Fibroblast of pulmonary artery (primary cell): ENCODE results near the gene LRRC72.

Source experiments
- DNase-seq: peaks from one replicate; pipeline ENCODE4 v3.0.0-alpha.2; 2010; ENCODE audit warnings: low read depth
- H3K4me3 ChIP-seq: replicated peaks from 2 replicates; pipeline ENCODE4 v1.5.1; 2011; ENCODE audit warnings: low read depth, mild to moderate bottlenecking, control low read depth, low read length, moderate library complexity
- TF ChIP-seq, protein P1 (sequence below): IDR thresholded peaks from 2 replicates; pipeline ENCODE4 v1.5.1; 2011; ENCODE audit warnings: mild to moderate bottlenecking, control low read depth, low read length, inconsistent platforms; ENCODE audit errors: missing control alignments

Gene LRRC72

GRCh38 chr7:16543456-16543855, 16.8 kb downstream of the LRRC72 start:
- TF ChIP-seq, protein P1, sequence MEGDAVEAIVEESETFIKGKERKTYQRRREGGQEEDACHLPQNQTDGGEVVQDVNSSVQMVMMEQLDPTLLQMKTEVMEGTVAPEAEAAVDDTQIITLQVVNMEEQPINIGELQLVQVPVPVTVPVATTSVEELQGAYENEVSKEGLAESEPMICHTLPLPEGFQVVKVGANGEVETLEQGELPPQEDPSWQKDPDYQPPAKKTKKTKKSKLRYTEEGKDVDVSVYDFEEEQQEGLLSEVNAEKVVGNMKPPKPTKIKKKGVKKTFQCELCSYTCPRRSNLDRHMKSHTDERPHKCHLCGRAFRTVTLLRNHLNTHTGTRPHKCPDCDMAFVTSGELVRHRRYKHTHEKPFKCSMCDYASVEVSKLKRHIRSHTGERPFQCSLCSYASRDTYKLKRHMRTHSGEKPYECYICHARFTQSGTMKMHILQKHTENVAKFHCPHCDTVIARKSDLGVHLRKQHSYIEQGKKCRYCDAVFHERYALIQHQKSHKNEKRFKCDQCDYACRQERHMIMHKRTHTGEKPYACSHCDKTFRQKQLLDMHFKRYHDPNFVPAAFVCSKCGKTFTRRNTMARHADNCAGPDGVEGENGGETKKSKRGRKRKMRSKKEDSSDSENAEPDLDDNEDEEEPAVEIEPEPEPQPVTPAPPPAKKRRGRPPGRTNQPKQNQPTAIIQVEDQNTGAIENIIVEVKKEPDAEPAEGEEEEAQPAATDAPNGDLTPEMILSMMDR = no peak
- no peak for DNase-seq
- no peak overlapping the region for H3K4me3 ChIP-seq

GRCh38 chr7:16546921-16547505, 20.4 kb downstream of the LRRC72 start:
- TF ChIP-seq, protein P1 = no peak
- H3K4me3 ChIP-seq = no peak overlapping the region
- no peak for DNase-seq

- no peak overlapping the region for H3K4me3 ChIP-seq
- DNase-seq = no peak
- TF ChIP-seq, protein P1 = no peak
Observed at GRCh38 chr7:16548428-16548827, 21.8 kb downstream of the LRRC72 start.

- TF ChIP-seq, protein P1 = no peak
- no peak overlapping the region for H3K4me3 ChIP-seq
- DNase-seq = no peak
Observed at GRCh38 chr7:16550671-16551070, 24.0 kb downstream of the LRRC72 start.

DNA sequence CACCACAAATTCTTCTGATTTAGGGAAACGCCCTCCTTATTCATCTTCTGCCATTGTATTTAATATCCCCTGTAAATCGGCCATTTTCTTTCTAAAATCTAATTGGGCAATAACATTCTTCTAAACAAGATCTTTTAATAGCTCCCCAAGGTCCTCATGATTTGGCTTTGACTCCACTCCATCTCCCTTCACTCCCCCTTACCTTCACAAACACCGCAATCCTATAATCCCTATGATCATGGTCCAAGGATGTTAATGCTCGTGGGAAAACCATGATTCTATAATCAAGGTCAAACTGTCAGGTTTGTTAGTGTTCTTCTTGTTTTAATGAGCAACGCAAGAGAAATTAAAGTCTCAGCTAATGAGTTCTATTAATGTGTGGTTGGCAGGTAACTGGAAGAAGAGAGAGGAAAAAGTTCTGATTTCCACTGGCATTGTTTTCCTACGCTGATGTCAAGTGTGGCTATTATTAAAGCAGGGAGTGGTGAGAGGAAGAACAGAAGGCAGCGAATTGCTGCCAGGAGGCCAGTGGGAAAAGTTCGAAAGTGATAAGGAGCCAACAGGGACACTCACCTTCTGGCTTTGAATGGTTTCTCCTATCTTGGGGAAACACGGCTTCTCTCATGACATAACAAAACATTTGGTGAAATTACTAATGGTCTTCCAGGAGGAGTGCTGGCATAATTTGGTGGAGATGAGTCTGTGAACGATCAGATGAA, 28.1 kb downstream of the LRRC72 start:
- no peak for DNase-seq
- TF ChIP-seq, protein P1 = no peak
- H3K4me3 ChIP-seq = no peak overlapping the region

DNA sequence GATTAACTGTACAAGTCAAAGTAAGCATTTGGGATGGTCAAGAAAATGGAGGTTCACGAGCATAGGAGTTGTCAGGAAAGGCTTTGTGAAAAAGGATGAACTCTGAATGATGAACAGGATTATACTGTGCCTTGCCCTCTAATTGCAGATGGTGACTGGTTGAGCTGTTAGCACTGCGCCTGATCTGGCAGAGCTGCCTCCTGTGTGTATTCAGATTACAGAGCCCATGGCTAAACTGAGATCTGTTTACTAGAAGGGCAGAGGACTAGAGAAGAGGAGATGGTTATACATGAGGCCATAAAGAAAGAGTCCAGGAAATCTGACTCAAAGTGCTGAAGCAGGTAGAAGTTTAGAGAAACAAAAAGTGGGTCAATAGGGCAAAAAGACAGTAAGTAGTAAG, 29.7 kb downstream of the LRRC72 start:
- no peak for DNase-seq
- TF ChIP-seq, protein P1 = no peak
- H3K4me3 ChIP-seq = no peak overlapping the region
